ENCODE results near the gene UGGT2.
"Not testable (repeated sequence)": the region's sequence is repeated elsewhere in the genome, so short reads cannot be mapped to it uniquely, and the experiment has no call there.

UGGT2 gene

DNA sequence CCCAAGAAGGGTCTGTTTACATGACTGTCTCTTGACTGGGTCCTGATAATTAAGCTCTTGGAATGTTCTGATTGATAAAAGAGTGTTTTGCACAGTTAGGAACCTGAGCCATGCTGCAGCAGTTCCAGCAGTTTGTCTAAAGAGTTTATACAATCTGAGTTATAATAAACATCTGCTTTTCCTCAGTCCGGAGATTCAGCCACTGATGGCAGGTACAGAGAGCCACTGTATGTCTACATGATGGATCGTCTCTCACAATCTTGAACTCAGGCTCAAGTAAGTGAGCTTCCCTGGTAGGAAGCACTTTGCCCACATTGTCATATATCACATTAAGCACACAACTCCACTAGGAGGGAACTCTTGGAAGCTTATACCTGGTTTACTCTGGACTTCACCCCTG is 84.3 kb downstream of the UGGT2 start:
- no peak for FAIRE-seq

DNA sequence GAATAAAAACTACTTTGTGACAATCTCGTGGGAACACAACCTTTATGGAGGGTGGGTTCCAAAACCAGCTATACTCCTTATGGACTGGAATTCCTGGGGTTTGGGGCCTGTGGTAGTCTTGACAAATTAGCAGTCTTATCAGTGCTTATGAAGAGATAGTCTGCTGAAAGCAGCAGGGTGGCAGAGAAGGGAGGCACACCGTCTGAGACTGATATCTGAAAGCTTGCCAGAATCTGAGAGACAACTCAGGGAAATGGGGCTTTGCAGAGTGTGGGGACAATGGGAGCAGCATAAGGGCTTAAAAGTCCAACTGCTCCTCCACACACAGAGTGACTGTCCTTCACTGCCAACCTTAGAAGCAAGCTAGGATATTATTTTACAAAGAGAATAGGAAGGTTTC is 95.9 kb downstream of the UGGT2 start:
- no peak for FAIRE-seq

DNA sequence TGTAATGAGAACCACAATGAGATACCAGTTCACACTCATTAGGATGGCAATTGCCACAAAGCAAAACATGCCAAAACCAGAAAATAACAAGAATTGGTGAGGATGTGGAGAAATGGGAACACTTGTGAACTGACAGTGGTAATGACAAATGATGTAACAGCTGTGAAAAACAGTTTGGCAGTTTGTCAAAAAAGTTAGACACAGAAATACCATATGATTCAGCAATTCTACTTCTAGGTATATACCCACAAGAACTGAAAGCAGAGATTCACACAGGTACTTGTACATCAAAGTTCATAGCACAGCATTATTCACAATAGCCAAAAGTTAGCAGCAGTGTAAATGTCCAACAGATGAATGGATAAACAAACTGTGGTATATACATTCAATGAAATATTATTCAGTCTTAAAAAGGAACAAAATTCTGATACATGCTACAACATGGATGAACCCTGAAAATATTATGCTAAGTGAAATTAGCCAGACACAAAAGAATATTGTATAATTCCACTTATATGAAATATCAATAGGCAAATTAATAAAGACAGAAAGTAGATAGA is 96.5 kb downstream of the UGGT2 start:
- no peak for FAIRE-seq

DNA sequence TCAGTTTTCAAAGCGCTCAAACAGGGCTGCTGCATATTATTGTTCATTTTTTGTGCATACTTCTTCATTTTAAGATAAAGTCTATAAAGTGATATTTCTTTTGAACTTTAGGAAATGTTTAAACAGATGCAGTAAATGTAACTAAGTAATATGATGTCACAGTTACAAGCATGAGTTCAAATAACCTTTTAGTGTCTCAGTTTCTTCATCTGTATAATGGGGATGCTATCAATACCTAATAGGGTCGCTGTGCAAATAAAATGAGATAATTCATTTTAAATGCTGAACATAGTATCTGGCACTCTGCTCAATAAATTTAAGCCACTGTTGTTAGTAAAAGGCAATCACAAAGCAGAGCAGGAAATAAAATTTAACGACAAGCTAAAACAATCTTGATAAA is 97.5 kb downstream of the UGGT2 start:
- no peak for FAIRE-seq

DNA sequence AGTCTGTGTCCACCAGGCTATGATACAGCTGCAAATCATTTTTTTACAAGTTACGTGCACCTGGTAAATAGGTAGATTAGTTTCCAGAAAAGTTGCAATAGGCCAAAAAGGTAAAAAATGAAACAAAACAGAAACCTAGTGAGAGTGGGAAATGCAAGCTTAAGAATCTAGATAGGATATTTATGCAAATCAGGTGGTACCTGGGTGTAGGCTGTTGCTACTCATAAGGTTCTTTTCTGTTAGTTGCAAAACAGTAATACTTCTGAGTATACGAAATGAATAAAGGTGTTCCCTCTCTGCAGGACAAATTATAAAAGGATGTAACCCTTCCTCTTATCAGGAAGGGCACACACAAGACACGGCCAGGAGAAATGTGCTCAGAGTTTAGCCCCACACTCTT is 97.9 kb downstream of the UGGT2 start:
- FAIRE-seq: no peak

DNA sequence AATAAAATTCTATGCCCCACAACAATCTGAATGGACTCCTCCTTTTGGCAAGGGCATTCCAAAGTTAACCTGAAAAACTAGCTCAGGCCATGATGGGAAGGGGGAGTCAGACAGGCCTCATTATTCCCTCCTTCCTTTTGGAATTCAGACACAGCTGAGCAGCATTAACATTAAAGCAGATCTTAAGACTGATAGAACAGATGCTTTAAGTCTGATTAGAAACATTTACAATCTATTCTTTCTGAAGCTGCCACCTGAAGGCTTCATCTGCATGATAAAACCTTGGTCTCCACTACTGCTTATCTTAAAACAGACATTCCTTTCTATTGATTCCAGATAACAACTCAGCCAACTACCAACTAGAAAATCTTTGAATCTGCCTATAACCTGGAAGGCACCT is 98.9 kb downstream of the UGGT2 start:
- FAIRE-seq: no peak

DNA sequence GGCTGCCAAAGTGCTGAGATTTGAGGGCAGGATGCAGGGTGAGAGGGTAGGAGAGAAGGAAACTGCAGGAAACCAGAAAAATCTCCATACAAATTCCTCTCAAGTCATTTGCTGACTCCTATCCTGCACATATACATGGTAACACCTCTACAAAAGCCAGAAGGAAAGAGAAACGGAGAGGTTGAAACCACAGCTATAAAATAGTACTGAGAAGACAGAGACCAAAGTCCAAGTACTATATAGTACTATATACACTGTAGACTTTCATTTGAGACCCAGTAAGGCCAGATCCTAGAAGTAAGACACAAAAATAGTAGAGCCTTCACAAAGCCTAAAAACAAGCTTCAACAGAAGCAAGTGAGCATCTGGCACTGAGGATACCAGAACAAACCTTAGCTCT is 103.1 kb downstream of the UGGT2 start:
- FAIRE-seq: no peak

DNA sequence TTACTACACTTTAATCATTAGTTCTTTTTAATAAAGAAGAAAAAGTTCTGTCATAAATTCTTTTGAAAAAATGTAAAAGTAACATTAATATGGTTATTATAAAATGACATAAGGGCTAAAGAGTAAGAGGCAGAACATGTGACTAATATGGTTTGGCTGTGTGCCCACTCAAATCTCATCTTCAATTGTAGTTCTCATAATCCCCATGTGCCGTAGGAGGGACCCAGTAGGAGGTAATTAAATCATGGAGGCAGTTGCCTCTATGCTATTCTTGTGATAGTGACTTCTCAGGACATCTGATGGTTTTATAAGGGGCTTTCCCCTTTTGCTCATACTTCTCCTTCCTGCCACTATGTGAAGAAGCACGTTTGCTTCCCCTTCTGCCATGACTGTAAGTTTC is 104.5 kb downstream of the UGGT2 start:
- FAIRE-seq: no peak

DNA sequence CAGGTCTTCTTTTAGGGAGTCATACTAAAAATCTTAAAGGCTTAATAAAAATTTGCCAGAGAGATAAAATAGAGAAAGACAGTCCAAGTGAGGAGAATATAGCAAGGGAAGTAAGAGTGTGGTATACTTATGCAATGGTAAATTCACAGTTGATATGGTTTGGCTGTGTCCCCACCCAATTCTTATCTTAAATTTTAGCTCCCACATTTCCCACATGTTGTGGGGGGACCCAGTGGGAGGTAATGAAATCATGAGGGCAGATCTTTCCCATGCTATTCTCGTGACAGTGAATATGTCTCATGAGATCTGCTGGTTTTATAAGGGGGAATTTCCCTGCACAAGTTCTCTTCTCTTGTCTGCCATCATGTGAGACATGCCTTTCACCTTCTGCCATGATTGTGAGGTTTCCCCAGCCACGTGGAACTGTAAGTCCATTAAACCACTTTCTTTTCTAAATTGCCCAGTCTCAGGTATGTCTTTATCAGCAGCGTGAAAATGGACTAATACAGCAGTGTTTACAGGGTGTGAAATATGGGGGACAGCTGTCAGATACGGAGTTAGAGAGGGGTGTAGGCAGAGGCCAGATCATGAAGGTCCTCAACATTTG is 115.4 kb downstream of the UGGT2 start:
- no peak for FAIRE-seq

DNA sequence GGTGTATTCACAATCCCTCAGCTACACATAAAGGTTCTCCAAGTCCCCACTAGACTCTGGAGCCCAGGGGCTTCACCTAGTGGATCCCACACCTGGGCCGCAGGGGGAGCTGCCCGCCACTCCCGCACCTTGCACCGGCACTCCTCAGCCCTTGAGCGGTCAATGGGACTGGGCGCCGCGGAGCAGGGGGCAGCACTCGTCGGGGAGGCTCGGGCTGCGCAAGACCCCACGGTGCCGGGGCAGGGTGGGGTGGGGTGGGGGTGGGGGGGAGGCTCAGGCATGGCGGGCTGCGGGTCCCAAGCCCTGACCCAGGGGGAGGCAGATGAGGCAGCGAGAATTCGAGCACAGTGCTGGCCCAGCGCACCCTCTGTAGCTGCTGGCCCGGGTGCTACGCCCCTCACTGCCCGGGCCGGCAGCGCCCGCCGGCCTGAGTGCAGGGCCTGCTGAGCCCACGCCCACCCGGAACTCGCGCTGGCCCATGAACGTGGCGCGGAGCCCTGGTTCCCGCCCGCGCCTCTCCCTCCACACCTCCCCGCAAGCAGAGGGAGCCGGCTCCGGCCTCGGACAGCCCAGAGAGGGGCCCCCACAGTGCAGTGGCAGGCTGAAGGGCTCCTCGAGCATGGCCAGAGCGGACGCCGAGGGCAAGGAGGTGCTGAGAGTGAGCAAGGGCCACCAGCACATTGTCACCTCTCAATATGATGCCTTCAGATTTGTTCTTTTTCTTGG is 121.7 kb downstream of the UGGT2 start:
- FAIRE-seq: no peak

DNA sequence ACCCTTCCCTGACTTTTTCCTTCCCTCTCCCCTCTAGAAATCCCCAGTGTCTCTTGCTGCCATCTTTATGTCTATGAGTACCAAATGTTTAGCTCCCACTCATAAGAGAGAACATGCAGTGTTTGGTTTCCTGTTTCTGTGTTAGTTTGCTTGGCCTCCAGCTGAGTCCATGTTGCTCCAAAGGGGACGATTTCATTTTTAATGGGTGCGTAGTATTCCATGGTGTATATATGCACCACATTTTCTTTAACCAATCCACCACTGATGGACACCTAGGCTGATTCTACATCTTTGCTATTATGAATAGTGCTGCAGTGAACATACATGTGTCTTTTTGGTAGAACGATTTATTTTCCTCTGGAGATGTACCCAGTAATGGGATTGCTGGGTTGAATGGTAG is 123.8 kb downstream of the UGGT2 start:
- no peak for FAIRE-seq

DNA sequence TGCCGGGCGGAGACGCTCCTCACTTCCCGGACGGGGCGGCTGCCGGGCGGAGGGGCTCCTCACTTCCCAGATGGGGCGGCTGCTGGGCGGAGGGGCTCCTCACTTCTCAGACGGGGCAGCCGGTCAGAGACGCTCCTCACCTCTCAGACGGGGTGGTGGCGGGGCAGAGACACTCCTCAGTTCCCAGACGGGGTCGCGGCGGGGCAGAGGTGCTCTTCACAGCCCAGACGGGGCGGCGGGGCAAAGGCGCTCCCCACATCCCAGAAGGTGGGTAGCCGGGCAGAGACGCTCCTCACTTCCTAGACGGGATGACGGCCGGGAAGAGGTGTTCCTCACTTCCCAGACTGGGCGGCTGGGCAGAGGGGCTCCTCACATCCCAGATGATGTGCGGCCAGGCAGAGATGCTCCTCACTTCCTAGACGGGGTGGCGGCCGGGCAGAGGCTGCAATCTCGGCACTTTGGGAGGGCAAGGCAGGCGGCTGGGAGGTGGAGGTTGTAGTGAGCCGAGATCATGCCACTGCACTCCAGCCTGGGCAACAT is 124.8 kb downstream of the UGGT2 start:
- not testable (repeated sequence) for FAIRE-seq

DNA sequence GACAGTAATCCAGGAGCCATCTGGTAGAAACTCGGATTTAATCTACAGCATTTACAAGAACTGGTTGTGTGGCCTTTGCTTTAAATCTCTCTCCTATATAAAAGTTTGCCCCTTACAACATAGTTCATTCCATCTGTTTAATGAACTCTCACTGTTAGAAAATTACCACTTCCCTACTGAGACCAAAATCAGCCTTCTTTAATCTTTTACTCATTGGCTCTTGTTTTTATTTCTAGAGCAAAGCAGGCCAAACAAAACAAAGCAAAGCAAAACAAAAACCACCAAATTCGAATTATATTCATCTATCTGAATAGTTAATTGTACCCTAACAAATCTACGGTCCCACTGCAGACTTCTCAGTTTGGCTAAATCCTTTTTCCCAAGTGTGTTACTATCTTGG is 127.0 kb downstream of the UGGT2 start:
- no peak for FAIRE-seq

DNA sequence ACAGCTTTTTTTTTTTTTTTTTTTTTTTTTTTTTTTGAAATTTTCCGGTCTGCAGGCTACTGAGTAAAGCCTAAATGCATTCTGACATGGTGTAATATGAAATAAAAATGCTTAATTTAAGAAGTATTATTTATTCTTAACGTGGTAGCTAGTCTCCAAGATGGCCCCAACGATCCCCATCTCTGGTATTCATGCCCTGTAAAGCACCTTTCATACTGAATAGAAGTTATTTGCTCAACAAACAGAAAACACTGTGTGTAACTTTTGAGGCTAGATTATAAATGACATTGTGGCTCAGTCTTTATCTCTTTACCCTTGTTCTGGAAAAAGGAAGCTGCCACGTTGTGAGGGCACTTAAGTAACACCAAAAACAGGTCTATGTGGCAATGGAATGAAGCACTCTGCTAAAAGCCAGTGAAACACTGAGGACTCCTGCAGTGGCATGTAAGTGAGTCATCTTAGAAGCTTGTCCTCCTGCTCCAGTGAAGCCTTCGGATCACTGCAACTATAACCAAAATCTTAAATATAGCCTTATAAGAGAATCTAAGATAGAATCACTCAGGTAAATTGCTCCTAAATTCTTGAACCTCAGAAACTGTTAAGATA is 128.7 kb downstream of the UGGT2 start:
- FAIRE-seq: no peak

DNA sequence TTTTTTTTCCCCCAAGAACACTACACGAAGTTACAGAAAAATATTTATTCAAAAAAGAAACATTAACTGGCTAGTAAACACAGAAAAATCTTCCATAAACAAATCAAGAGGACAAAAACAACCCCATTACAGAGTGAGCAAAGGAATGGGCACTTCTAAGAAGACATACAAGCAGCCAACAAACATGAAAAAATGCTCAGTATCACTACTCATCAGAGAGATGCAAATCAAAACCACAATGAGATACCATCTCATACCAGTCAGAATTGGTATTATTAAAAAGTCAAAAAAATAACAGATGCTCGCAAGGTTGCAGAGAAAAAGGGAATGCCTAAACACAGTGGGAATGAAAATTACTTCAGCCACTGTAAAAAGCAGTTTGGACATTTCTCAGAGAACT is 131.7 kb downstream of the UGGT2 start:
- FAIRE-seq: no peak

DNA sequence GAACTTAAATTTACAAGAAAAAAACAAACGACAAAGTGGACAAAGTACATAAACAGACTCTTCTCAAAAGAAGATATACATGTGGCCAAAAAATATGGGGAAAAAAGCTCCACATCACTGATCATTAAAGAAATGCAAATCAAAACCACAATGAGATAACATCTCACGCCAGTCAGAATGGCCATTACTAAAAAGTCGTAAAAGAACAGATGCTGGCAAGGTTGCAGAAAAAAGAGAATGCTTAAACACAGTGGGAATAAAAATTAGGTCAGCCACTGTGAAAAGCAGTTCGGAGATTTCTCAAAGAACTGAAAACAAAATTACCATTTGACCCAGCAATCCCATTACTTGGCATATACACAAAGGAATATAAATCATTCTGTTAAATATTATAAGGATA is 132.7 kb downstream of the UGGT2 start:
- no peak for FAIRE-seq

DNA sequence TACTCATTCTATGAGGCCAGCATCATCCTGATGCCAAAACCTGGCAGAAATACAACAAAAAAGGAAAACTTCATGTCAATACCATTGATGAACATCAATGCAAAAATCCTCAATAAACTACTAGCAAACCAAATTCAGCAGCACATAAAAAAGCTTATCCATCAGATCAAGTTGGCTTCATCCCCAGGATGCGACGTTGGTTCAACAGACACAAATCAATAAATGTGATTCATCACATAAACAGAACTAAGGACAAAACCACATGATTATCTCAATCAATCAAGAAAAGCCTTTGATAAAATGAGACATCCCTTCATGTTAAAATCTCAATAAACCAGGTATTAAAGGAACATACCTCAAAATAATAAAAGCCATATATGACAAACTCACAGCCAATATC is 134.3 kb downstream of the UGGT2 start:
- FAIRE-seq: no peak

DNA sequence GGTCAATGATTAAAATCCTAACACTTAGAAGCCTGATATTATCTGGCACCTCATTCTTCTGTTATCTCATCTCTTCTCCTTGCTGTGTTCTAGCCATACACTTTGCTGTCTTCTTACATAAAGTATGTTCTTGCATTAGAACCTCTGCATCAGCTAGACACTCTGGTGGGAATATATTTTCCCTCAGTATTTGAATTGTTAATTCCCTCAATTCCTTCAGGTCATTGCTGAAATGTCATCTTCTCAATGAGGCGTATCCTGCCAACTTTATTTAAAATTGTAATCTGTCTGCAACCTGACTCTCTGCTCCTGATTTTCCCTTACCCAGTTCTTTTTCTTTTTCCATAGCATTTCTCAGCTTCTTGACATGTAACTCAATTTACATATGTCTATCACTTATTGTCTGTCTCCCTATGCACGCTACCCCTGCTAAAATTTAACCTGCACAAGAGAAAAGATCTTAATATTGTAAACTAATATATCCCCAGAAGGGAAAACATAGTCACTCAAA is 138.2 kb downstream of the UGGT2 start:
- no peak for FAIRE-seq

DNA sequence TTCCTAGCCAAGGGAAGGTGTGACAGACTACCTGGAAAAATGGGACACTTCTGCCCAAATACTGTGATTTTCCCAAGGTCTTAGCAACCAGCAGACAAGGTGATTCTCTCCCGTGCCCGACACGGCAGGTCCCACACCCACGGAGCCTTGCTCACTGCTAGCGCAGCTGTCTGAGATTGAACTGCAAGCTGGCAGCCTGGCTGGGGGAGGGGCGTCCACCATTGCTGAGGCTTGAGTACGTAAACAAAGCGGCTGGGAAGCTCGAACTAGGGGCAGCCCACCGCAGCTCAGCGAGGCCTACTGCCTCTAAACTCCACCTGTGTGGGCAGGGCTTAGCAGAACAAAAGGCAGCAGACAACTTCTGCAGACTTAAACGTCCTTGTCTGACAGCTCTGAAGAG is 146.2 kb downstream of the UGGT2 start:
- no peak for FAIRE-seq

DNA sequence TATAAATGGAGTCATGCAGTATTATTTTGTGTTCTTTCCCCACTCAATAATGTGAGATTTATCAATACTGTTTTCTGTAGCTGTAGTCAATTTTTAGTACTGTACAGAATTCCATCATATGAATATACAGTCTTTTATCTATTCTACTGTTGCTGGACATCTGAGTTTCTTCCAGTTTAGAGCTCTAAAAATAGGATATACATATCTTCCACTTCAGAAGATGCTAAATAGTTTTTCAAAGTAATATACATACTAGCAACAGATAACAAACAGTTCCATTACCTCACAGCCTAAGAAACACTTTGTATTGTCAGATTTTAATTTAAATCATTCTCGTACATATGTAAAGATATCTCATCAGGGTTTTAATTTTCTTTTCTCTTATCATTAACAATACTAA is 149.6 kb downstream of the UGGT2 start:
- FAIRE-seq: no peak

DNA sequence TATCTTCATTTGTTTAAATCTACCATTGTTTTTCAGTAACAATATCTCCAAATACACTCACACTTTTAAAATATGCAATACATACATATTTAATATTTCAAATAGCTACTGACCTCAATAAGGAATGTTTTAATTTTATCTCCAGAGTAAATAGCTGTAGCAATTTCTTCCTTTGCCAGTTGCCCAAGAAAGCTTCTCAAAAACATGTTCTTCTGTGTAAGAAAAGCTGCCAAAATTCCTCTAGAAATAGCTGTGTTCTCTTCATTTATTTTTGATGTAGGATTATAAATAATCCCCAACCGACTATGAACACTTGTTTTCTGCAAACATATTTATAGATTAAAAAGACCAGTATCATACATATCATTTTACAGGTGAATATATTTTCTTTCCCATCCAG is 150.5 kb downstream of the UGGT2 start:
- no peak for FAIRE-seq

DNA sequence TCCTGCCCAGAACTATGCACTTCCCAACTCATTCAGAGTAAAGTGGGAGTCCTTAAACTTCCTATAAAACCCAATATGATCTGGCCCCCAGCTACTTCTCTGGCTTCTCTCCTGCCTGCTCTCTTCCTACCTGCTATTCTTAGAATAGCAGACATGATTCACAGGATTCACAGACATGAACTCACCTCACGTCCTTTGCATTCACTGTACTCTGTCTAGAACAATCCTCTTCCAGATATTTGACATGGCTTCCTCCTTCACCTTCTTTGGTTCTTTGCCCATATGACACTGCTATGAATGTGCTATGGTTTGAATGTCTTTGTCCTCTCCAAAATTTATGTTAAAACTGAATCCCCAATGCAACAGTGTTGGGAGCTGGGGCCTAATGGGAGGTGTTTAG is 154.9 kb downstream of the UGGT2 start:
- FAIRE-seq: no peak

DNA sequence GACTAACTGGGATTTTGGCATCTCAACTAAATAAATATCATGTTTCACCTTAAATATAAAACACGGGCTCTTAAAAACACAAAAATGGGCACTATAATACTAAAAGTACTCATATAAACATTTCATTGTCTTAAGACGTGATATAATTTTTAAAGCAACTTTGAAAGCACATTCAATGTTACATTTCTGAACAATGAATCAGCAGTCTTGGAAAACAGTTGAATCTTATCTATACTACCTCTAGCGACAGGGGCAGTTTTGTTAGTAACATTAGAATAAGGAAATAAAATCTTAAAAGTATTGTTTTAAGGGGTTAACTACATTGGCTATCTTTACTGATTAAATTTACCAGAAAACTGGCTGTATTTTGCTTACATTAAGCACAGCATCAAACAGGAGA is 156.9 kb downstream of the UGGT2 start:
- FAIRE-seq: no peak

DNA sequence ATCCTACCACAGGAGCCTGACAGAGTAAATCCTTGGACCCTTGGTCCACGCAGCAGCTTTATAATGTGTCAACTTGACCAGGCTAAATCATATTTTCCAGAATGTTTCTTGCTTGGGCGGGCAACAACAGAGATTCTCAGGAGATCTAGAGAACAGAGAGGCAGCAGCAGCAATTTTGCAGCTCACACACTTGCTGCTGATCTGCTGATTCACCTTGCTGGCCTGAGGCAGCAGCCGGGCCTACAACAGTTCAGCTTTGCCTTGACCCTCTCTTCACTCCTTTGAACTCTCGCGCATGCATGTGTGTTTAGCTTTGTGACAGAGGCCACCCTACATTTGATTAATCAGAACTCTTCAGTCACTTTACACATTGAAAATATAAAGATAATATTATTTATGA is 159.3 kb downstream of the UGGT2 start:
- no peak for FAIRE-seq

All from TTC549 (cell line).